IMR-90 (cell line): ENCODE measurements around the gene KCNH6.

ENCODE experiments used
- BHLHE40 ChIP-seq: fragments of 150-350 bp; IDR thresholded peaks from 2 replicates; pipeline ENCODE4 v1.6.1; 2016; ENCODE audit warnings: mild to moderate bottlenecking, low read depth, low read length
- CEBPB ChIP-seq: IDR thresholded peaks from 2 replicates; pipeline ENCODE4 v1.6.1; 2012; ENCODE audit warnings: low read depth, low read length, improper control_type of control experiment
- CHD1 ChIP-seq: IDR thresholded peaks from 2 replicates; pipeline ENCODE4 v1.6.1; 2012; ENCODE audit warnings: low read depth, low read length, improper control_type of control experiment
- ELK1 ChIP-seq: fragments of 150-350 bp; IDR thresholded peaks from 2 replicates; pipeline ENCODE4 v1.6.1; 2016; ENCODE audit warnings: low read depth, mild to moderate bottlenecking, low read length, moderate library complexity, borderline replicate concordance
- FOS ChIP-seq: fragments of 150-350 bp; IDR thresholded peaks from 2 replicates; pipeline ENCODE4 v1.6.1; 2016; ENCODE audit warnings: low read depth, low read length
- MAFK ChIP-seq: IDR thresholded peaks from 2 replicates; pipeline ENCODE4 v1.6.1; 2012; ENCODE audit warnings: low read depth, low read length, improper control_type of control experiment
- MAZ ChIP-seq: IDR thresholded peaks from 2 replicates; pipeline ENCODE4 v1.6.1; 2012; ENCODE audit warnings: low read depth, mild to moderate bottlenecking, low read length, improper control_type of control experiment, moderate library complexity, borderline replicate concordance
- MXI1 ChIP-seq: IDR thresholded peaks from 2 replicates; pipeline ENCODE4 v1.6.1; 2012; ENCODE audit warnings: low read depth, mild to moderate bottlenecking, low read length, moderate library complexity, borderline replicate concordance
- POLR2A ChIP-seq: IDR thresholded peaks from 2 replicates; pipeline ENCODE4 v1.6.1; 2012; ENCODE audit warnings: mild to moderate bottlenecking, low read depth, low read length
- RAD21 ChIP-seq: IDR thresholded peaks from 2 replicates; pipeline ENCODE4 v1.6.1; 2012; ENCODE audit warnings: low read length, improper control_type of control experiment
- RFX5 ChIP-seq: IDR thresholded peaks from 2 replicates; pipeline ENCODE4 v1.8.0; 2012; ENCODE audit warnings: low read depth, mild to moderate bottlenecking, low read length, moderate library complexity
- SMC3 ChIP-seq: fragments of 150-350 bp; IDR thresholded peaks from 2 replicates; pipeline ENCODE4 v1.6.1; 2016; ENCODE audit warnings: low read depth, mild to moderate bottlenecking, antibody characterized with exemption, low read length, moderate library complexity
- TF ChIP-seq, protein P1 (sequence below): conservative IDR thresholded peaks from 2 replicates; pipeline ENCODE4 v1.5.1; 2012; ENCODE audit warnings: mild to moderate bottlenecking, low read depth, low read length, improper control_type of control experiment

DNA sequence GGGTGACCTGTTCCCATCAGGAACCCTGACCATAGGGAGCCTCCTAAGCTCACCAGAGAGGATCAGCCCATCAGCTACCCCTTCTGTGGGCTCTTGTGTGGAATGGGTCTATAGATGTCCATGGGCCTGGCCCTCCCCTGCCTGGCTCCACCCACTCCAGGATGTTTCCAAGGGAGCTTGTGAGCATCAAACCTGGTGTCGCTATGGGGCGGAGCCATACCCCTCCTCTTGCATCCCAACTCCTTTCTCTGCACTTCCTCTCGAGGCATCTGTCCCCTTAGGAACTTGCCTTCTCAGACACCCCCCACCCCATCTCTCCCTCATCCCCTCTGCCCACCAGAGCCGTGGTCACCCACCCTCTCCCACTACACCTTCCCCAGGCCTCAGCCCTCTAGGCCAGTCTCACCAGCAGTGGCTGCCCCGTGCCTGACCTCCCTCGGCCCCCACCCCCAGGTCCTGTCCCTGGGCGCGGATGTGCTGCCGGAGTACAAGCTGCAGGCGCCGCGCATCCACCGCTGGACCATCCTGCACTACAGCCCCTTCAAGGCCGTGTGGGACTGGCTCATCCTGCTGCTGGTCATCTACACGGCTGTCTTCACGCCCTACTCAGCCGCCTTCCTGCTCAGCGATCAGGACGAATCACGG, 10.4 kb downstream of the KCNH6 start:
- TF ChIP-seq POLR2A = no peak
- TF ChIP-seq, protein P1, sequence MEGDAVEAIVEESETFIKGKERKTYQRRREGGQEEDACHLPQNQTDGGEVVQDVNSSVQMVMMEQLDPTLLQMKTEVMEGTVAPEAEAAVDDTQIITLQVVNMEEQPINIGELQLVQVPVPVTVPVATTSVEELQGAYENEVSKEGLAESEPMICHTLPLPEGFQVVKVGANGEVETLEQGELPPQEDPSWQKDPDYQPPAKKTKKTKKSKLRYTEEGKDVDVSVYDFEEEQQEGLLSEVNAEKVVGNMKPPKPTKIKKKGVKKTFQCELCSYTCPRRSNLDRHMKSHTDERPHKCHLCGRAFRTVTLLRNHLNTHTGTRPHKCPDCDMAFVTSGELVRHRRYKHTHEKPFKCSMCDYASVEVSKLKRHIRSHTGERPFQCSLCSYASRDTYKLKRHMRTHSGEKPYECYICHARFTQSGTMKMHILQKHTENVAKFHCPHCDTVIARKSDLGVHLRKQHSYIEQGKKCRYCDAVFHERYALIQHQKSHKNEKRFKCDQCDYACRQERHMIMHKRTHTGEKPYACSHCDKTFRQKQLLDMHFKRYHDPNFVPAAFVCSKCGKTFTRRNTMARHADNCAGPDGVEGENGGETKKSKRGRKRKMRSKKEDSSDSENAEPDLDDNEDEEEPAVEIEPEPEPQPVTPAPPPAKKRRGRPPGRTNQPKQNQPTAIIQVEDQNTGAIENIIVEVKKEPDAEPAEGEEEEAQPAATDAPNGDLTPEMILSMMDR = no peak
- no peak for TF ChIP-seq MAZ
- TF ChIP-seq RAD21 = no peak
- TF ChIP-seq RFX5 = no peak
- no peak for TF ChIP-seq MAFK
- no peak for TF ChIP-seq BHLHE40
- TF ChIP-seq CEBPB = no peak
- no peak for TF ChIP-seq FOS
- TF ChIP-seq MXI1 = no peak
- no peak for TF ChIP-seq SMC3
- no peak for TF ChIP-seq CHD1
- TF ChIP-seq ELK1 = no peak
